HG02884 (cell line): ENCODE data around the gene STX2.
"Not testable (repeated sequence)": the region's sequence is repeated elsewhere in the genome, so short reads cannot be mapped to it uniquely, and the experiment has no call there.

Experiments
- ATAC-seq: cut with Tn5 transposase; IDR thresholded peaks from one replicate; pipeline ENCODE4 v1.9.1; 2021; ENCODE audit warnings: mild to moderate bottlenecking, moderate library complexity; ENCODE audit not compliant: unreplicated experiment

Gene STX2

GRCh38 chr12:130870442-130871285, 31.6 kb upstream of the STX2 start:
- ATAC-seq: peak; percentile 50

DNA sequence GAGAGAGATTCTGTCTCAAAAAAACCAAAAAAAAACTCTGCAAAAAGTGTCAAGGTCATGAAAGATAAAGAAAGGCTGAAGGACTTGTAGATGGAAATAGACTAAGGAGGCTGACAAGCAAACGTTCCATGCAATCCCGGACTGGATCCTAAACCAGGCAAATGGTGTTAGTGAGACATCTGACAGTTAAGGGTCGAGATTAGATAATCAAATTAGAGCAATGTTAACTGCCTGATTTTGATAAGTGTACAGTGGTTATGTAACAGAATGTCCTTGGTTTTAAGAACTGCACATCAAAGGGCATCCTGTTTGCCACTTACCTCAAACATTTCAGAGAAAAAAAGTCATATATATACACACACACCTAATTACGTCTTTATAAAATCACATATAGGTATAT, 29.4 kb upstream of the STX2 start:
- ATAC-seq: no peak

DNA sequence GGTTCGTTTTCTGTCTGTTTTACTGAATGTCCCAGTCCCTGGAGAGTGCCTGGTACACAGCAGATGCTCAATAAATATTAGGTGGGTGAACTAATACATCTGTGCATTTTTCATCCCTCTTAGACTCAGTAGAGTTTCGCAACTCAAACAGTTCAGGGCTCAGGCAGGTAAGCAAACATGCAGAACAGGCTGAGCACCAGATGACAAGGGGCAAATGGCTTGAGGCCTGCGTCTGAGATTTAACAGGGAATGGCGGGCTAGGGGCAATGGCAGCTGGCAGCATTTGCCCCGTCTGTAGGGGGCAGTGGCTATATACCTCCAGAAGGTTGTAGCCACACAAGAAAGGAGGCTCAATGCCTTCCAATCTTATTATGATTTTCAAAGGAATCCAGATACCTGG, 24.2 kb upstream of the STX2 start:
- no peak for ATAC-seq

DNA sequence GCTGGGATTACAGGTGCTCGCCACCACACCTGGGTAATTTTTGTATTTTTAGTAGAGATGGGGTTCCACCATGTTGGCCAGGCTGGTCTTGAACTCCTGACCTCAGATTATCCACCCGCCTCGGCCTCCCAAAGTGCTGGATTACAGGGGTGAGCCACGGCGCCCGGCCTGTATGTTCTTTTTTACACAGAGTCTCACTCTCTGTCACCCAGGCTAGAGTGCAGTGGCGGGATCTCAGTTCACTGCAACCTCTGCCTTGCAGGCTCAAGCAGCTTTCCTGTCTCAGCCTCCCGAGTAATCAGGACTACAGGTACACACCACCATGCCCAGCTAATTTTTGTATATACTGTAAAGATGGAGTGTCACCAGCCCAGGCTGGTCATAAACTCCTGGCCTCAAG, 23.7 kb upstream of the STX2 start:
- ATAC-seq: not testable (repeated sequence)

- ATAC-seq: no peak
Measured at GRCh38 chr12:130862161-130862560, 23.1 kb upstream of the STX2 start.

DNA sequence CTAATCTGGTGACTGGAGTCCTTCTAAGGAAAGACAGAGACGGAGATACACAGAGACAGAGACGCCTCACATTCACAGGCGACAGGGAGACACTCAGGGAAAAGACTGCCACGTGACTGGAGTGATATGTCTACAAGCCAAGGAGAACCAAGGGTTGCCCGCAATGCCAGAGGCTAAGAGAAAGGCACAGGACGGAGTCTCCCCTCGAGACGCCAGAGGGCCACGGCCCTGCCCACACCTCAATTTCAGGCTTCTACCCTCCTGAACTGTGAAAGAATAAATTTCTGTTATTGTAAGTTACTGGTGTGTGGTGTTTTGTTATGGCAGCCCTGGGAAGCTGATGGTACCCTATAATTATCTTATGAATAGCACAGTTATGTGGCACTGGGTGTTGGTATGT, 21.3 kb upstream of the STX2 start:
- ATAC-seq: no peak

- ATAC-seq: no peak
Measured at GRCh38 chr12:130859161-130859560, 20.1 kb upstream of the STX2 start.

GRCh38 chr12:130858084-130858483, 19.0 kb upstream of the STX2 start:
- no peak for ATAC-seq

DNA sequence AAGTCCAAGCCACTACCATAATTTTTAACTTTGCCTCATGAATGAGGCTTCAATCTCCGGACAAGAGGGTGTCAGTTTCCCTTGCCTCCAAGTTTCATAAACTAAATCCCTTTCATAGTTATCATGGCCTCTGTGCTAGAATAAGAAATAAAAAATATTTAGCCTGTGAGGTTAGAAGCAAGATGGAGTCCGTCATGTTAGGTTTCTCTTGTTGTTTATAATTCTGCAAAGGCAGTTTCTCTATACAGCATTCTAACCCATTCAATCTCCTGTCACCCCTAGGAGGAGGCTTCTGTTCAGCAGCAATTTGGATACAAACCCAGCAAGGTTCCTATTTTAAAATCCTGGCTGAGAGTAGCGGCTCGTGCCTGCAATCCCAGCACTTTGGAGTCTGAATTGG, 17.0 kb upstream of the STX2 start:
- ATAC-seq: no peak

GRCh38 chr12:130850418-130851021, 11.5 kb upstream of the STX2 start:
- no peak for ATAC-seq

DNA sequence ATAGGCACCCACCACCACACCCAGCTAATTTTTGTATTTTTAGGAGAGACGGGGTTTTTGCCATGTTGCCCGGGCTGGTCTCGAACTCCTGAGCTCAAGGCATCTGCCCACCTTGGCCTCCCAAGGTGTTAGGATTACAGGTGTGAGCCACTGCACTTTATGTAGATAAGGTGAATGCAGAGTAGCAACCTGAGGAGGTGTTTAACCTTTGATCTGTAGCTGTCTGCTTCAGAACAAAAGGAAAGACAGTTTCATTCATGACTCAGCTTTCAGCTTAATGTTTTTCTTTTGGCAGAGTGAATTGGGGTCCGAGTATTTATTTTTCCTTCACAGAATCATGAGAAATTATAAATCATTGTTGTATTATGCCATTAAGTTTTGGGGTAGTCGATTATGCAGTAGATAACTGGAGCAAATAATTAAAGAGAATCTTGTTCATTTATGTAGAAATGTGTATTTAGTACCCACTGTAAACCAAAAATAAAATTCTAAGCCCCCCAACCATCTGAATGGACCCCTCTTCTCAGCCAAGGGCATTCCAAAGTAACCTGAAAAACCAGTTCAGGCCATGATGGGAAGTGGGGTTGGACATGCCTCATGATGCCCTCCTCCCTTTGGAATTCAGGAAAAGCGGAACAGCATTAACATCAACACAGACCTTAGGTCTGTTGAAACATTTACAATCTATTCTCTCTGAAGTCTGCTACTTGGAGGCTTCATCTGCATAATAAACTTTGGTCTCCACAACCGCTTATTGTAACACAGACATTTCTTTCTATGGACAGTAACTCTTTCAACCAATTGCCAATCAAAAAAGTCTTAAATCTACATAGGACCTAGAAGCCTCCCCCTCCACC, 10.7 kb upstream of the STX2 start:
- no peak for ATAC-seq

- not testable (repeated sequence) for ATAC-seq
Measured at GRCh38 chr12:130848785-130849305, 9.8 kb upstream of the STX2 start.

DNA sequence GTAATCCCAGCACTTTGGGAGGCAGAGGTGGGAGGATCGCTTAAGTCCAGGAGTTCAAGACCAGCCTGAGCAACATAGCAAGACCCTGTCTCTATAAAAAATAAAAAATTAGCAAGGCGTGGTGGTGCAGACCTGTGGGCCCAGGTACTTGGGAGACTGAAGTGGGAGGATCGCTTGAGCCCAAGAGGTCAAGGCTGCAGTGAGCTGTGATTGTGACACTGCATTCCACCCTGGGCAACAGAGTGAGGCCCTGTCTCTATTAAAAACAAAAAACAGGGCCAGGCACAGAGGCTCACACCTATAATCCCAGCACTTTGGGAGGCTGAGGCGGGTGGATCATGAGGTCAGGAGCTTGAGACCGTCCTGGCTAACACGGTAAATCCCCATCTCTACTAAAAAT, 9.1 kb upstream of the STX2 start:
- ATAC-seq: not testable (repeated sequence)

GRCh38 chr12:130847112-130847511, 8.1 kb upstream of the STX2 start:
- ATAC-seq: no peak

DNA sequence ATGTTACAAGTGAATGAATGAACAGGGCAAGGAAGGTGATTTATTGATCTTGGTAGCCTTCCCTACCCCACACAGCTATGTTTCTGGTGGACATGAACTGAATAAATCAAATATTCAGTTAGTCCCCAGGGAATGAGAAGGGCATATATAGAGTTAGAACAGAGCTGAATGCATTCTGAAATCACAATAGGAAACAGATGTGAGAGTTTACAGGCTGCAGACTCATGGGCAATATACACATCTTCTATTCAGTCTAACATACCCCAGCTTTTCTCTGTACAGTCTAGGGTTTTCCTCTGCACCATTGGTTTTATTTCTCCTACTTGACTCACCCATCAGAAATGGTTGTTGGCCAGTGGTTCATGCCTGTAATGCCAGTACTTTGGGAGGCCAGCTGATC, 7.3 kb upstream of the STX2 start:
- no peak for ATAC-seq

DNA sequence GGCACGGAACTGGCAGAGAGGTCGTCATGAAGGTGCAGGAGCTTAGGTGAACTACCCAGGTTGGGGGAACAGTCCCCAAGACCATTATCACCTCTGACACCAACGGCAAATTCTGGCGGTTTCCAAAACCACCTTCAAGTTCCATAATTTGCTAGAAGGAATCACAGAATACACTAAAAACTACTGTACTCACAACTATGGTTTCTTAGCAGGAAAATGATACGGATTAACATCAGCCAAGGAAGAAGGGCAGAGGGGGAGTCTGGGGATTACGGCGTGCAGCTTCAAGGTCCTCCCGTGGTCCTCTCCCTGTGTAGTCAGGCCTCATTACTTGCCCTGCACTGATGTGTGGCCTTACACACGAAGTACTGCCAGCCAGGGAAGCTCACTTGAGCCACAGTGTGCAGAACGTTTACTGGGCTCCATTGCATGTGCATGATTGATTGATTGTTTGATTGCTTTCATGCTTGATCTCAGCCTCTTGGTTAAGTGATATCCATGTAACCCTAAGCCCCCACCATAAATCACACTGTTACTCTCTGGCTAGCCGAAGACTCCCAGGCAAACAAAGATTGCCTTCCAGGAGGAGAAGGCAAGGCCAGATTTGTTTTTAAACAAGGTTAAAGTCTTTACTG, 837 bp upstream of the STX2 start:
- no peak for ATAC-seq

- peak; percentile 28 for ATAC-seq
Measured at GRCh38 chr12:130838284-130838950, 633 bp downstream of the STX2 start.

- ATAC-seq: no peak
Measured at GRCh38 chr12:130835436-130835835, 3.6 kb downstream of the STX2 start.

DNA sequence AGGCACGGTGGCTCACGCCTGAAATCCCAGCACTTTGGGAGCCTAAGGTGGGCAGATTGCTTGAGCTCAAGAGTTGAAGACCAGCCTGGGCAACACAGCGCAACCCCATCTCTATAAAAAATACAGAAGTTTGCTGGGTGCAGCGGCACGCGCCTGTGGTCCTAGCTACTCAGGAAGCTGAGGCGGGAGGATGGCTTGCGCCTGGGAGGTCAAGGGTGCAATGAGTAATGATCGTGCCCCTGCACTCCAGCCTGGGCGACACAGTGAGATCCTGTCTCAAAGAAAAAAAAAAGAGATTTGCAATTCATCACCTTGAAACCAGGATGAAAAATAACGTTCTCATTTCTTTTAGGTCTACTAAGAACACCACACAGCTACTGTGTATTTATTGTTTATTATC, 4.0 kb downstream of the STX2 start:
- ATAC-seq: no peak

DNA sequence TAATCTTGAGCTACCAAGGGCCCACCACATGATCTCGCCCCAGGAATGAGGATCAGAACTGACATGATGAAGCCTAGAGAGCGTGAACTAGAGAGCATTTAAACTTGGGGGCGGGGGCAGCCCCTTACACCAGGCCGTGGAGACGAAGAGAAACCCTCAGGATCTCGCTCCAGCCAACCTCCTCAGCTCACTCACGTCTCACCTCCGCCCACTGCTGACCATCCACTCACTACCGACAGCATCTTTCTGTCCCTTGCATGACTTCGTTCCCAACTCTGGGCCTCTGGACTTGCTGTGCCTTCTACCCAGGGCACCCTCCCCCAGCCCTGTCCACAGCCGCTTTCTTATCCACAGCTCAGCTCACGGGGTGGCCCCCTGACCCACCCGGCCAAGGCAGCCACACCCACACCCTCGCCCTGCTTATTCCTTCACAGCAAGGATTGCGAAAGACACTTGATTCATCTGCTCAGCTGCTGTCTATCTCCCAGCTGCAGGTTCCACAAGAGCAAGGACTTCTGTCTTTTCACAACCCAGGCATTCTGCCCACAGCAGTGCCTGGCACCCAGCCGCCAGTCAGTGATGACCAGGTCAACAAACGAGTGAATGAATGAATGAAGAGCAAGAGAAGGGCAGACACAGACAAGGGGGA, 6.4 kb downstream of the STX2 start:
- ATAC-seq: no peak
